Measurements from ENCODE around the gene SMIM22. TPM values are rescaled to one million over a fixed set of nuclear protein-coding genes. Genes with fewer than 3 reads are reported as not detected.

The SMIM22 gene
- total RNA-seq, 1 donor from 2014 or later: not detected

DNA sequence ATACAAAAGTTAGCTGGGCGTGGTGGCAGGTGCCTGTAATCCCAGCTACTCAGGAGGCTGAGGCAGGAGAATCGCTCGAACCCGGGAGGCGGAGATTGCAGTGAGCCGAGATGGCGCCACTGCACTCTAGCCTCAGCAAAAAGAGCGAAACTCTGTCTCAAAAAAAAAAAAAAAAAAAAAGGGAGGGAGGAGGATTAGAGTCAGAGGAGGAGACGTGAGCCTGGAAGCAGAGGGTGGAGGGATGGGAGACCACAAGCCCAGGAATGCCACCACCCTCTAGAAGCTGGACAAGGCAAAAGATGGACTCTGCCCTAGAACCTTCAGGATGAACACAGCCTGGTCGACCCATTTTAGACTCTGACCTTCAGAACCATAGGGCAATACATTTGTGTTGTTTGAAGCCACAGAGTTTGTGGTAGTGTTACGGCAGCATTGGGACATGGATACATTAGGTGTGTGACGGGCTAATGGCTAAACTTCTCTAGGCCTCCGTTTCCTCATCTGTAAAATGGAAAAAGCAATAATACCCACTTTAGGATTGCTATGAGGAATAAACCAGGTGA lies 2.1 kb upstream of the SMIM22 start:
- Histone ChIP-seq H3K36me3 (peaks cover 15% of the 10 kb centered on the region), H3K9me3 (replicated peaks) (no peaks in the 10 kb centered on the region), H3K27me3 (ENCODE audit: low read depth) (no peaks in the 10 kb centered on the region), H3K4me3 (no peak overlapping the region), H3K4me1 (no peaks in the 10 kb centered on the region), H3K27ac (replicated peaks) (no peak overlapping the region)
- no peak for DNase-seq
- TF ChIP-seq, protein P1, sequence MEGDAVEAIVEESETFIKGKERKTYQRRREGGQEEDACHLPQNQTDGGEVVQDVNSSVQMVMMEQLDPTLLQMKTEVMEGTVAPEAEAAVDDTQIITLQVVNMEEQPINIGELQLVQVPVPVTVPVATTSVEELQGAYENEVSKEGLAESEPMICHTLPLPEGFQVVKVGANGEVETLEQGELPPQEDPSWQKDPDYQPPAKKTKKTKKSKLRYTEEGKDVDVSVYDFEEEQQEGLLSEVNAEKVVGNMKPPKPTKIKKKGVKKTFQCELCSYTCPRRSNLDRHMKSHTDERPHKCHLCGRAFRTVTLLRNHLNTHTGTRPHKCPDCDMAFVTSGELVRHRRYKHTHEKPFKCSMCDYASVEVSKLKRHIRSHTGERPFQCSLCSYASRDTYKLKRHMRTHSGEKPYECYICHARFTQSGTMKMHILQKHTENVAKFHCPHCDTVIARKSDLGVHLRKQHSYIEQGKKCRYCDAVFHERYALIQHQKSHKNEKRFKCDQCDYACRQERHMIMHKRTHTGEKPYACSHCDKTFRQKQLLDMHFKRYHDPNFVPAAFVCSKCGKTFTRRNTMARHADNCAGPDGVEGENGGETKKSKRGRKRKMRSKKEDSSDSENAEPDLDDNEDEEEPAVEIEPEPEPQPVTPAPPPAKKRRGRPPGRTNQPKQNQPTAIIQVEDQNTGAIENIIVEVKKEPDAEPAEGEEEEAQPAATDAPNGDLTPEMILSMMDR (IDR thresholded peaks at IDR 0.05; ENCODE audit: borderline replicate concordance): no peak
- intact Hi-C loops (cut with micrococcal nuclease): no loop called here

DNA sequence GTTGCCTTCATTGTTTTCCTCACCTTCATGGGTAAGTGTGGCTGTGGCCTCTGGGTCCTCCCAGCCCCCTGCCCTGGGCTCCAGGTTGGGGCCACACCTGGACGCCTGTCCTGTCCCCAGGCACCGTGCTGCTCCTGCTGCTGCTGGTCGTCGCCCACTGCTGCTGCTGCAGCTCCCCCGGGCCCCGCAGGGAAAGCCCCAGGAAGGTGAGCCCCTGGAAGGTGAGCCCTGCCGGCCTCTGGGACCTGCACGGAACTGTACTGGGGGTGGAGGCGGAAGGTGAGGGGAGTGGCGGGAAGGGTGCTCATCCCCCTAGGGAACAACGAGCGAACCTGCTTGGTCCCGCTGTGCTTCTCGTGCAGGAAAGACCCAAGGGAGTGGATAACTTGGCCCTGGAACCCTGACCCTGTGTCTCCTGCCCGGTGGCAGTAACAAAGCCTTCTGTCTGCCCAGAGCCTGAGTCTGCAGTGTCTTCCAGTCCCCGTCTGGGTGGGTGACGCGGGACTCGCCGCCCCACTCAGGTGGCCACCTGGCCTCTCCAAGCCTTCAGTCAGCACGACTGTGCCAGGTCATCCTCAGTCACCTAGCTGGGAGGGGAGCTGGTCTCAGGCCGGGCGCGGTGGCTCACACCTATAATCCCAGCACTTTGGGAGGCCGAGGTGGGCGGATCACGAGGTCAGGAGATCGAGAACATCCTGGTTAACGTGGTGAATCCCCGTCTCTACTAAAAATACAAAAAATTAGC lies 831 bp downstream of the SMIM22 start:
- no peak overlapping the region for H3K4me3 ChIP-seq

DNA sequence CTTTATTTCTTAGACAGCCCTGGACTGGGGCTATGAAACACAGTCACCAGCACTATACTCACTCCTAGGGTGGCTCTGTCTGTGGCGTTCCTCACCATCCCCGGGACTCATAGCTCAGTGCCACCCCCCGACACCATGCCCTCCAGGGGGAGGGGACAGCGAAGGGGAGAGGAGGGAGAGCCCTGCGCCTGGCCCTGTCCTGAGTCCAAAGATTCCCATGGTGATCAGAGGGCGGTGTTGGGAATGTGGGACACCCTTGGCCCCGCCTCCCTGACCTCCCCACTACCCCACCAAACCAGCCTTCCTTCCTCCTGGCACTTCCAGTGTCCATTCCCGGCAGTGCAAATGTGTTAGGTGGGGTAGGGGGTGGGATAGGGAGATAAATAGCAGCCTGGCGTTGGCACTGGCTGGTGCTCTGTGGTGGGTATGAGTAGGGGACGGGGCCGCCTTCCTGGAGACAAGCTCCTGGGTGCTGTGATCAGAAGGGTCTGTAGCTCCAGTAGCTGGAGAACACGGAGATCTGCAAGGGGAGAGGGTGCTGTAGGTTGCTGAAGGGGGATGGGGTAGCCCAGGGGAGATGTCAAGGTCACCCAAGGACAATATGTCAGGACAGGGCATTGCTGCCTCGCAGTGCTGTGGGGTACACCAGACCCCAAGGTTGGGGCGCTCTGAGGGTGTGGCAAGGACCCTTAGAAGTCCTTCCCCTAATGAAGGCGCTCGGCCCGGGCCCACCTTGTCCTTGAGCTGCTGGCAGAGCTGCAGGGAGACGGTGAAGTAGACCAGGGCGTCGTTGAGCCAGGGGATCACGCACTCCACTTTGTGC lies 2.0 kb downstream of the SMIM22 start:
- no peak for DNase-seq
- H3K4me3 ChIP-seq: no peak overlapping the region
- peaks cover 26% of the 10 kb centered on the region for H3K4me1 ChIP-seq
- H3K9me3 ChIP-seq (replicated peaks): no peaks in the 10 kb centered on the region
- H3K27ac ChIP-seq (replicated peaks): peak overlapping the region; percentile 16
- no peaks in the 10 kb centered on the region for H3K27me3 ChIP-seq (ENCODE audit: low read depth)
- peaks cover 30% of the 10 kb centered on the region for H3K36me3 ChIP-seq
- intact Hi-C loops (cut with micrococcal nuclease): no loop called here
- TF ChIP-seq, protein P1 (IDR thresholded peaks at IDR 0.05; ENCODE audit: borderline replicate concordance): no peak

More for the DNA sequence above, 831 bp downstream of the SMIM22 start:
- peaks cover 30% of the 10 kb centered on the region for H3K36me3 ChIP-seq
- no peak for DNase-seq
- no peak overlapping the region for H3K27ac ChIP-seq (replicated peaks)
- intact Hi-C loops (cut with micrococcal nuclease): no loop called here
- H3K4me1 ChIP-seq: peaks cover 14% of the 10 kb centered on the region
- H3K27me3 ChIP-seq (ENCODE audit: low read depth): no peaks in the 10 kb centered on the region
- TF ChIP-seq, protein P1 (IDR thresholded peaks at IDR 0.05; ENCODE audit: borderline replicate concordance): no peak
- no peaks in the 10 kb centered on the region for H3K9me3 ChIP-seq (replicated peaks)

DNA sequence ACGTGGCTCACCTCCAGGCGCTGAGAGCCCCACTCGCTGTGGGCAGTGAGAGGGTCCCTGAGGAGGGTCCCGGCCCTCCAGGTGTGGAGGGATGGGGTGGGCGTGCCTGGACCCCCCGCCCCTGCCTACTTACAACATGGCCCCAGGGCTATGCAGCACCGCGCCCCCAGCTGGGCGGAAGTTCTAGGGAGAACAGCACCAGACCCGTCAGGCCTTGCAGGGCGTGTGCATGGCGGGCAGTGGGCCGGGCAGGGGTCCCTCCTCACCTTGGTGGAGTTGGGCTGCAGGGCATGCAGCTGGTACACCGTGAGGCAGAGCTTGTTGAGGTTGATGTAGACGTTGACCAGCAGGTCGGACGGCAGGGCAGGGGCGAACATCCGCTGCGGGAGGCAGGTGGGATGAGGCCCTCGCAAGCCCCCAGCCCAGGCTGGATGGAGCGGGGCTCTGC lies 2.7 kb downstream of the SMIM22 start:
- H3K36me3 ChIP-seq: peaks cover 30% of the 10 kb centered on the region
- intact Hi-C loops (cut with micrococcal nuclease): no loop called here

DNA sequence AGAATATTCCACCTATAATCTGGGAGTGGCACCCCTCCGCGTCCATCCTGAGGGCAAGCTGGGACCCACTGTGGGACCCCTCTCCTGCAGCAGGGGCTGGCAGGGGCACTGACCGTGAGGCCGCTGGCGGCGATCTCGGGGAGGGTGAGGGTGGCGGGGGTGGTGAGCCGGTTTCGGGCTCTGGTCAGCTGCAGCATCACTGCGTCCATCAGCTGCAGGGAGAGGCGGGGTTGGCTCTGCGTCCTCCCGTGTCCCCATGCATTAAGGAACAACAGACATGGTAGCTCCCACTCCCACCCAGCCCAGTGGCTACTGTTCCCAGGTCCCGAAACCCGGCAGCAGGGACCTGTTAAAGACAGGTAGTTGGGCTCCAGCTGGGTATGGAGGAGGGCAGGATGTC lies 3.3 kb downstream of the SMIM22 start:
- TF ChIP-seq, protein P1 (IDR thresholded peaks at IDR 0.05; ENCODE audit: borderline replicate concordance): no peak
- no peak for DNase-seq
- Histone ChIP-seq H3K4me1 (peaks cover 34% of the 10 kb centered on the region), H3K27me3 (ENCODE audit: low read depth) (no peaks in the 10 kb centered on the region), H3K36me3 (peaks cover 30% of the 10 kb centered on the region), H3K27ac (replicated peaks) (no peak overlapping the region), H3K4me3 (no peak overlapping the region), H3K9me3 (replicated peaks) (no peaks in the 10 kb centered on the region)
- intact Hi-C loops (cut with micrococcal nuclease): no loop called here

More for the DNA sequence above, 2.7 kb downstream of the SMIM22 start:
- Histone ChIP-seq H3K9me3 (replicated peaks) (no peaks in the 10 kb centered on the region), H3K4me1 (peaks cover 28% of the 10 kb centered on the region), H3K4me3 (no peak overlapping the region), H3K27ac (replicated peaks) (peak overlapping the region; percentile 16), H3K27me3 (ENCODE audit: low read depth) (no peaks in the 10 kb centered on the region)
- TF ChIP-seq, protein P1 (IDR thresholded peaks at IDR 0.05; ENCODE audit: borderline replicate concordance): no peak
- DNase-seq: no peak

Data from left ventricle myocardium inferior (tissue), 1 donor.